Measurements from ENCODE around the gene PARD3B.

The PARD3B gene

DNA sequence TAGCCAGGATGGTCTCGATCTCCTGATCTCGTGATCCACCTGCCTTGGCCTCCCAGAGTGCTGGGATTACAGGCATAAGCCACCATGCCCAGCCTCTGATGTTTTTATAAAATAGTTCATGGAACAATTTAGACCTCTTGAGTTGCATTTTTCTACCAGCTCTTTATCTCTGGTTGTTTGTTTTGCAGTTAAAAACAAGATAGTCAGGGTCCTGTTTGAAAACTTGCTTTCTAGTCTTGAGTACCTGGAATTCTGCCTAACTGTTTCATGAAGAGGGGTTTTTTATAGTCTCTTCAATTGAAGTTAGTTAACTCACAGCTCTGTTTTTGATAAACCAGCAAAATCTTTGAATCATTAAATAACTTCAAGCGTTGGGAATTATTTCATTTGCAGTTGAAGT lies 244.8 kb downstream of the PARD3B start:
- H3K36me3 ChIP-seq: no peaks in the 10 kb centered on the region
- no peak overlapping the region for H3K4me3 ChIP-seq (ENCODE audit: low read depth in 1 of 2, low read length in 1 of 2)
- TF ChIP-seq, protein P1, sequence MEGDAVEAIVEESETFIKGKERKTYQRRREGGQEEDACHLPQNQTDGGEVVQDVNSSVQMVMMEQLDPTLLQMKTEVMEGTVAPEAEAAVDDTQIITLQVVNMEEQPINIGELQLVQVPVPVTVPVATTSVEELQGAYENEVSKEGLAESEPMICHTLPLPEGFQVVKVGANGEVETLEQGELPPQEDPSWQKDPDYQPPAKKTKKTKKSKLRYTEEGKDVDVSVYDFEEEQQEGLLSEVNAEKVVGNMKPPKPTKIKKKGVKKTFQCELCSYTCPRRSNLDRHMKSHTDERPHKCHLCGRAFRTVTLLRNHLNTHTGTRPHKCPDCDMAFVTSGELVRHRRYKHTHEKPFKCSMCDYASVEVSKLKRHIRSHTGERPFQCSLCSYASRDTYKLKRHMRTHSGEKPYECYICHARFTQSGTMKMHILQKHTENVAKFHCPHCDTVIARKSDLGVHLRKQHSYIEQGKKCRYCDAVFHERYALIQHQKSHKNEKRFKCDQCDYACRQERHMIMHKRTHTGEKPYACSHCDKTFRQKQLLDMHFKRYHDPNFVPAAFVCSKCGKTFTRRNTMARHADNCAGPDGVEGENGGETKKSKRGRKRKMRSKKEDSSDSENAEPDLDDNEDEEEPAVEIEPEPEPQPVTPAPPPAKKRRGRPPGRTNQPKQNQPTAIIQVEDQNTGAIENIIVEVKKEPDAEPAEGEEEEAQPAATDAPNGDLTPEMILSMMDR (IDR thresholded peaks at IDR 0.05): no peak
- H3K4me1 ChIP-seq (ENCODE audit: control insufficient read depth in 1 of 2, insufficient read depth in 1 of 2, low read depth in 1 of 2, low read length in 1 of 2): no peaks in the 10 kb centered on the region
- no peaks in the 10 kb centered on the region for H3K27me3 ChIP-seq
- no peaks in the 10 kb centered on the region for H3K9me3 ChIP-seq
- H3K27ac ChIP-seq: no peak overlapping the region

GRCh38 chr2:204791230-204791629 lies 246.0 kb downstream of the PARD3B start:
- TF ChIP-seq, protein P1 (IDR thresholded peaks at IDR 0.05): no peak
- Histone ChIP-seq H3K27ac (no peak overlapping the region), H3K36me3 (no peaks in the 10 kb centered on the region)

GRCh38 chr2:204794624-204795023 lies 249.3 kb downstream of the PARD3B start:
- Histone ChIP-seq H3K4me3 (ENCODE audit: low read depth in 1 of 2, low read length in 1 of 2) (no peak overlapping the region), H3K27me3 (no peaks in the 10 kb centered on the region), H3K4me1 (ENCODE audit: control insufficient read depth in 1 of 2, insufficient read depth in 1 of 2, low read depth in 1 of 2, low read length in 1 of 2) (no peaks in the 10 kb centered on the region), H3K9me3 (no peaks in the 10 kb centered on the region), H3K27ac (no peak overlapping the region), H3K36me3 (no peaks in the 10 kb centered on the region)
- TF ChIP-seq, protein P1 (IDR thresholded peaks at IDR 0.05): no peak

More at GRCh38 chr2:204791230-204791629, 246.0 kb downstream of the PARD3B start:
- no peak overlapping the region for H3K4me3 ChIP-seq (ENCODE audit: low read depth in 1 of 2, low read length in 1 of 2)
- H3K9me3 ChIP-seq: no peaks in the 10 kb centered on the region
- H3K4me1 ChIP-seq (ENCODE audit: control insufficient read depth in 1 of 2, insufficient read depth in 1 of 2, low read depth in 1 of 2, low read length in 1 of 2): no peaks in the 10 kb centered on the region
- no peaks in the 10 kb centered on the region for H3K27me3 ChIP-seq

DNA sequence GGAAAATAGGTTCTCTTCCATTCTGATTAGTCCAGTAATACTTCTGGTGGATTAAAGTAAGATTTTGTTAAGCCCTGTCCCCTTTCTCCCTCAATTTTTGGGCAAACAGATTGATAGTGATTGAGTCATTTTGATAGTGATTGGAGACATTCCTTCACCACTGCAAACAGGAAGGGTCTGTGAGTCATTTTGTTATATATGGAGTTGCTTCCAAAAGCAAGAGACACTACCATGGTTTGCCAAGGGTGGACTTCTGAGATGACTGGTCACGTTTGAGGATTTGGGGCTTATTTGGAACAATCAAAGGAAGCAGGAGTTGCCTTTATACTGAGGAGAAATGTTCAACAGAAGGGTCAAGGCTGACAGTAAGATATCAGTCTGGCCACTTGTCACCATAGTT lies 249.9 kb downstream of the PARD3B start:
- no peak overlapping the region for H3K4me3 ChIP-seq (ENCODE audit: low read depth in 1 of 2, low read length in 1 of 2)
- H3K36me3 ChIP-seq: no peaks in the 10 kb centered on the region
- no peak overlapping the region for H3K27ac ChIP-seq
- TF ChIP-seq, protein P1 (IDR thresholded peaks at IDR 0.05): no peak
- no peaks in the 10 kb centered on the region for H3K4me1 ChIP-seq (ENCODE audit: control insufficient read depth in 1 of 2, insufficient read depth in 1 of 2, low read depth in 1 of 2, low read length in 1 of 2)
- H3K9me3 ChIP-seq: no peaks in the 10 kb centered on the region
- no peaks in the 10 kb centered on the region for H3K27me3 ChIP-seq

DNA sequence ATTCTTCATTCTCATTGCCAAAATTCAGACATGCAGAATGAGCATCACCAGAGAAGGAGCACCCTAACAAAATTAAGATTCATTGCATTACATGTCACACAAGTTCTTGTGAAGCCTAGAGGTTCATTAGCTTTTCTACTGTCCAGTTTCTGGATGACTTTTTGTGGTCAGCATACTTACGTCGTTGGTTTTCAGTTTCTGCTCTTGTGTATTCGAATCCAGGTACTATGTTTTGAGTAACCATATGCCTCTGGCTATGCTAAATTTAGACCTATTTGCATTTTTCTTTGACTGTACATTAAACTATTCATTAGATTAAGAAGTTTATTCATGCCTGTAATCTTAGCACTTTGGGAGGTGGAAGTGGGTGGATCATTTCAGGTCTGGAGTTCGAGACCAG lies 251.3 kb downstream of the PARD3B start:
- no peaks in the 10 kb centered on the region for H3K36me3 ChIP-seq
- no peak overlapping the region for H3K4me3 ChIP-seq (ENCODE audit: low read depth in 1 of 2, low read length in 1 of 2)
- no peak overlapping the region for H3K27ac ChIP-seq
- no peaks in the 10 kb centered on the region for H3K9me3 ChIP-seq
- no peaks in the 10 kb centered on the region for H3K27me3 ChIP-seq
- no peaks in the 10 kb centered on the region for H3K4me1 ChIP-seq (ENCODE audit: control insufficient read depth in 1 of 2, insufficient read depth in 1 of 2, low read depth in 1 of 2, low read length in 1 of 2)
- TF ChIP-seq, protein P1 (IDR thresholded peaks at IDR 0.05): no peak

DNA sequence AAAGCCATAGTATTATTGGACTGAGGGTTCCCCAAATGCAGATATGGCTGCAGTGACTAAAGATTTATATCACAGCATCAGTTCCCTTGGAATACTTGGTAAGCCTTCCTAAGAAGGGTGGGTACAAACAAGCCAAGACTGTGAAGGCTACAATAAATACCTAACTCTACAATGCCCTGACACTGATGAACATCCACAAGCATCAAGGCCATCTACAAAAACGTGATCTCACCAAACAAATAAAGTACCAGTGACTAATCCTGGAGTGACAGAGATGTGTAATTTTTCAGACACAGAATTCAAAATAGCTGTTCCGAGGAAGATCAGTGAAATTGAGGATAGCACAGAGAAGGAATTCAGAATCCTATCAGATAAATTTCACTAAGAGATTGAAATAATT lies 254.5 kb downstream of the PARD3B start:
- TF ChIP-seq, protein P1 (IDR thresholded peaks at IDR 0.05): no peak
- H3K36me3 ChIP-seq: no peaks in the 10 kb centered on the region
- no peaks in the 10 kb centered on the region for H3K4me1 ChIP-seq (ENCODE audit: control insufficient read depth in 1 of 2, insufficient read depth in 1 of 2, low read depth in 1 of 2, low read length in 1 of 2)
- H3K27me3 ChIP-seq: no peaks in the 10 kb centered on the region
- H3K9me3 ChIP-seq: no peaks in the 10 kb centered on the region
- no peak overlapping the region for H3K27ac ChIP-seq
- H3K4me3 ChIP-seq (ENCODE audit: low read depth in 1 of 2, low read length in 1 of 2): no peak overlapping the region
